ENCODE results near the gene GAS2L1.

- TF ChIP-seq ZNF8 (CRISPR knock-in tag; IDR thresholded peaks at IDR 0.05) (no peak), SNAI2 (CRISPR knock-in tag; IDR thresholded peaks at IDR 0.05) (no peak), GLIS3 (CRISPR knock-in tag; IDR thresholded peaks at IDR 0.05) (no peak), ARNTL (CRISPR knock-in tag; IDR thresholded peaks at IDR 0.05; ENCODE audit: borderline replicate concordance, low read depth) (no peak), CREB5 (CRISPR knock-in tag; IDR thresholded peaks at IDR 0.05; ENCODE audit: low read depth) (no peak), TCF4 (CRISPR knock-in tag; IDR thresholded peaks at IDR 0.05; ENCODE audit: borderline replicate concordance) (no peak), RARB (CRISPR knock-in tag; IDR thresholded peaks at IDR 0.05) (no peak), ZNF565 (CRISPR knock-in tag; conservative IDR thresholded peaks at IDR 0.05; ENCODE audit: low read depth) (no peak), TOX (CRISPR knock-in tag; IDR thresholded peaks at IDR 0.05; ENCODE audit: borderline replicate concordance) (no peak), ZFP3 (CRISPR knock-in tag; IDR thresholded peaks at IDR 0.05) (no peak), ESRRG (CRISPR knock-in tag; IDR thresholded peaks at IDR 0.05) (no peak)
Measured at GRCh38 chr22:29338398-29338797, 31.9 kb downstream of the GAS2L1 start.
